ENCODE data around the gene ST6GALNAC2. TPM values are rescaled to one million over a fixed set of nuclear protein-coding genes. Genes with fewer than 3 reads are reported as not detected.
A peak's percentile ranks its signal among the peaks of the same experiment; 100 is the strongest.

Gene ST6GALNAC2
- 24.8 TPM for total RNA-seq

GRCh38 chr17:76585649-76586593 is at the start of gene ST6GALNAC2:
Gene ST6GALNAC2, minus strand, starts transcription at chr17:76585860. Its CDS starts 52 bp downstream, at chr17:76585808.
- Histone ChIP-seq H3K36me3 (no peaks in the 10 kb centered on the region), H3K27me3 (no peaks in the 10 kb centered on the region), H3K27ac (peak within 1 kb of the TSS; percentile 74), H3K4me1 (peaks cover 30% of the 10 kb centered on the region), H3K4me3 (peak within 1 kb of the TSS; percentile 54 to 57), H3K9me3 (no peaks in the 10 kb centered on the region)
- peak in 1 of 2 donors; percentile 9 for TF ChIP-seq POLR2AphosphoS5 (IDR thresholded peaks at IDR 0.05; ENCODE audit: insufficient read depth in 1 of 2, low read depth in 1 of 2)
- no peak for TF ChIP-seq CTCF (IDR thresholded peaks at IDR 0.05)
- peak in 1 of 2 donors; percentile 0 for TF ChIP-seq POLR2A (IDR thresholded peaks at IDR 0.05)
- intact Hi-C loops (cut with DNase I), result no loop called here
- no peak for DNase-seq (ENCODE audit: extremely low spot score in 2 of 2)

- intact Hi-C loops (cut with DNase I), result no loop called here
Measured at GRCh38 chr17:76635039-76635438, 49.4 kb upstream of the ST6GALNAC2 start.

GRCh38 chr17:76633628-76634328 is 48.1 kb upstream of the ST6GALNAC2 start:
- Histone ChIP-seq H3K27me3 (no peaks in the 10 kb centered on the region), H3K9me3 (no peaks in the 10 kb centered on the region), H3K36me3 (no peaks in the 10 kb centered on the region), H3K27ac (no peak overlapping the region), H3K4me1 (no peaks in the 10 kb centered on the region), H3K4me3 (no peak overlapping the region)
- intact Hi-C loops (cut with DNase I), result no loop called here
- DNase-seq (ENCODE audit: extremely low spot score in 2 of 2), result no peak
- TF ChIP-seq POLR2AphosphoS5 (IDR thresholded peaks at IDR 0.05; ENCODE audit: insufficient read depth in 1 of 2, low read depth in 1 of 2) (no peak), POLR2A (IDR thresholded peaks at IDR 0.05) (no peak), CTCF (IDR thresholded peaks at IDR 0.05) (no peak)

More at GRCh38 chr17:76635039-76635438, 49.4 kb upstream of the ST6GALNAC2 start:
- Histone ChIP-seq H3K4me3 (no peak overlapping the region), H3K36me3 (no peaks in the 10 kb centered on the region), H3K27ac (no peak overlapping the region), H3K9me3 (no peaks in the 10 kb centered on the region), H3K27me3 (no peaks in the 10 kb centered on the region), H3K4me1 (no peaks in the 10 kb centered on the region)
- no peak for TF ChIP-seq POLR2AphosphoS5 (IDR thresholded peaks at IDR 0.05; ENCODE audit: insufficient read depth in 1 of 2, low read depth in 1 of 2)
- TF ChIP-seq CTCF (IDR thresholded peaks at IDR 0.05), result no peak
- DNase-seq (ENCODE audit: extremely low spot score in 2 of 2), result no peak

GRCh38 chr17:76631821-76632565 is 46.3 kb upstream of the ST6GALNAC2 start:
- Histone ChIP-seq H3K4me1 (no peaks in the 10 kb centered on the region), H3K4me3 (no peak overlapping the region), H3K36me3 (no peaks in the 10 kb centered on the region), H3K27ac (no peak overlapping the region), H3K9me3 (no peaks in the 10 kb centered on the region), H3K27me3 (no peaks in the 10 kb centered on the region)
- no peak for DNase-seq (ENCODE audit: extremely low spot score in 2 of 2)
- intact Hi-C loops (cut with DNase I), result no loop called here
- TF ChIP-seq POLR2A (IDR thresholded peaks at IDR 0.05), result no peak
- no peak for TF ChIP-seq POLR2AphosphoS5 (IDR thresholded peaks at IDR 0.05; ENCODE audit: insufficient read depth in 1 of 2, low read depth in 1 of 2)
- TF ChIP-seq CTCF (IDR thresholded peaks at IDR 0.05), result no peak
